Peyer's patch (tissue), 4 donors: ENCODE data around the gene PLCH2.

Experiments
- CTCF ChIP-seq, 6 experiments: fragments of 450-650 bp in 4 of 6; fragments of 200-600 bp in 2 of 6; sonication (generic) in 1 of 6; IDR thresholded peaks; one replicate each; pipeline ENCODE4 v1.5.1; 2017 to 2019; ENCODE audit warnings: antibody characterized with exemption in 6 of 6, mild to moderate bottlenecking in 3 of 6, moderate library complexity in 1 of 6
- POLR2A ChIP-seq, 2 donors: fragments of 450-650 bp; IDR thresholded peaks; one replicate each; pipeline ENCODE4 v1.5.1; 2017; ENCODE audit warnings: antibody characterized with exemption in 2 of 2, mild to moderate bottlenecking in 2 of 2, moderate library complexity in 2 of 2

- TF ChIP-seq POLR2A (IDR thresholded peaks at IDR 0.05) (no peak), CTCF (IDR thresholded peaks at IDR 0.05) (no peak)
Measured at GRCh38 chr1:2445162-2445822, 30.8 kb upstream of the PLCH2 start.
